SKM-1 (cell line): ENCODE measurements around the gene SEC24A.
"Not testable (repeated sequence)": the region's sequence is repeated elsewhere in the genome, so short reads cannot be mapped to it uniquely, and the experiment has no call there.

Experiments
- DNase-seq: peaks from one replicate; lab custom pipeline; 2025; ENCODE audit not compliant: unreplicated experiment; lab: John Stamatoyannopoulos, UW

Gene SEC24A

GRCh38 chr5:134648425-134649162, at the start of gene SEC24A:
Gene SEC24A, plus strand, starts transcription at chr5:134648785. Its CDS starts 292 bp downstream, at chr5:134649077.
- DNase-seq, result peak; percentile 89

GRCh38 chr5:134599820-134600219, 48.8 kb upstream of the SEC24A start:
- not testable (repeated sequence) for DNase-seq

GRCh38 chr5:134600600-134600999, 48.0 kb upstream of the SEC24A start:
- no peak for DNase-seq

- no peak for DNase-seq
Observed at GRCh38 chr5:134603059-134603458, 45.5 kb upstream of the SEC24A start.

GRCh38 chr5:134604908-134605307, 43.7 kb upstream of the SEC24A start:
- DNase-seq, result no peak

- no peak for DNase-seq
Observed at GRCh38 chr5:134606726-134607125, 41.9 kb upstream of the SEC24A start.

- no peak for DNase-seq
Observed at GRCh38 chr5:134608555-134608954, 40.0 kb upstream of the SEC24A start.

GRCh38 chr5:134609232-134609851, 39.2 kb upstream of the SEC24A start:
- no peak for DNase-seq

- DNase-seq, result no peak
Observed at GRCh38 chr5:134610725-134611124, 37.9 kb upstream of the SEC24A start.

- no peak for DNase-seq
Observed at GRCh38 chr5:134611515-134611914, 37.1 kb upstream of the SEC24A start.

GRCh38 chr5:134614450-134615085, 34.0 kb upstream of the SEC24A start:
- DNase-seq, result no peak

- DNase-seq, result no peak
Observed at GRCh38 chr5:134620634-134621033, 28.0 kb upstream of the SEC24A start.

- no peak for DNase-seq
Observed at GRCh38 chr5:134625559-134625958, 23.0 kb upstream of the SEC24A start.

GRCh38 chr5:134626369-134627014, 22.1 kb upstream of the SEC24A start:
- no peak for DNase-seq

- DNase-seq, result no peak
Observed at GRCh38 chr5:134634227-134634626, 14.4 kb upstream of the SEC24A start.

GRCh38 chr5:134635366-134635765, 13.2 kb upstream of the SEC24A start:
- not testable (repeated sequence) for DNase-seq

- no peak for DNase-seq
Observed at GRCh38 chr5:134637116-134637721, 11.4 kb upstream of the SEC24A start.

- DNase-seq, result no peak
Observed at GRCh38 chr5:134638760-134639201, 9.8 kb upstream of the SEC24A start.

GRCh38 chr5:134642931-134643530, 5.6 kb upstream of the SEC24A start:
- no peak for DNase-seq

- peak; percentile 17 for DNase-seq
Observed at GRCh38 chr5:134647750-134648424, 698 bp upstream of the SEC24A start.
